GM03348 (cell line): Measurements from ENCODE around the gene SUSD4.
A peak's percentile ranks its signal among the peaks of the same experiment; 100 is the strongest.

ENCODE experiments used
- DNase-seq: peaks from one replicate; pipeline ENCODE4 v3.0.0; 2012; ENCODE audit warnings: low spot score

Gene SUSD4

GRCh38 chr1:223363057-223363855, 720 bp downstream of the SUSD4 start:
- DNase-seq = peak; percentile 38

- DNase-seq = no peak
Observed at GRCh38 chr1:223358826-223359225, 5.2 kb downstream of the SUSD4 start.

GRCh38 chr1:223355699-223356098, 8.3 kb downstream of the SUSD4 start:
- no peak for DNase-seq

- DNase-seq = no peak
Observed at GRCh38 chr1:223353939-223354338, 10.0 kb downstream of the SUSD4 start.

- no peak for DNase-seq
Observed at GRCh38 chr1:223352944-223353343, 11.0 kb downstream of the SUSD4 start.

GRCh38 chr1:223350361-223350908, 13.5 kb downstream of the SUSD4 start:
- DNase-seq = no peak

- DNase-seq = no peak
Observed at GRCh38 chr1:223349241-223349640, 14.7 kb downstream of the SUSD4 start.

- DNase-seq = no peak
Observed at GRCh38 chr1:223348439-223348838, 15.5 kb downstream of the SUSD4 start.

- no peak for DNase-seq
Observed at GRCh38 chr1:223347583-223347982, 16.4 kb downstream of the SUSD4 start.

GRCh38 chr1:223346311-223346710, 17.7 kb downstream of the SUSD4 start:
- DNase-seq = no peak

GRCh38 chr1:223345720-223346119, 18.3 kb downstream of the SUSD4 start:
- DNase-seq = no peak

GRCh38 chr1:223344491-223344890, 19.5 kb downstream of the SUSD4 start:
- no peak for DNase-seq

GRCh38 chr1:223343692-223344091, 20.3 kb downstream of the SUSD4 start:
- DNase-seq = no peak

- DNase-seq = peak; percentile 65
Observed at GRCh38 chr1:223341121-223341520, 22.9 kb downstream of the SUSD4 start.

- no peak for DNase-seq
Observed at GRCh38 chr1:223340637-223341036, 23.3 kb downstream of the SUSD4 start.

- DNase-seq = no peak
Observed at GRCh38 chr1:223339861-223340260, 24.1 kb downstream of the SUSD4 start.

- DNase-seq = peak; percentile 29
Observed at GRCh38 chr1:223338811-223339746, 24.9 kb downstream of the SUSD4 start.

GRCh38 chr1:223337174-223337869, 26.7 kb downstream of the SUSD4 start:
- DNase-seq = no peak

GRCh38 chr1:223334156-223334555, 29.8 kb downstream of the SUSD4 start:
- no peak for DNase-seq

- no peak for DNase-seq
Observed at GRCh38 chr1:223332997-223333396, 31.0 kb downstream of the SUSD4 start.

GRCh38 chr1:223331929-223332328, 32.0 kb downstream of the SUSD4 start:
- peak; percentile 73 for DNase-seq

GRCh38 chr1:223331301-223331700, 32.7 kb downstream of the SUSD4 start:
- no peak for DNase-seq
